Ovary (tissue), 9 donors: ENCODE results near the gene FMN1. TPM values are rescaled to one million over a fixed set of nuclear protein-coding genes. Genes with fewer than 3 reads are reported as not detected.
A peak's percentile ranks its signal among the peaks of the same experiment; 100 is the strongest.
"Not testable (repeated sequence)": the region's sequence is repeated elsewhere in the genome, so short reads cannot be mapped to it uniquely, and the experiment has no call there.

Source experiments
- DNase-seq, 5 donors: peaks; one replicate each; pipeline ENCODE4 v3.0.0-alpha.2; 2019 to 2020
- H3K27ac ChIP-seq, 2 donors: fragments of 200-600 bp; one replicate each; pipeline versions ENCODE4 v1.5.1 to v1.8.0; 2019 to 2022
- H3K27me3 ChIP-seq: fragments of 200-600 bp; one replicate; pipeline ENCODE4 v1.8.0; 2022
- H3K36me3 ChIP-seq: fragments of 200-600 bp; sonication (generic); one replicate; pipeline ENCODE4 v1.5.1; 2019
- H3K4me1 ChIP-seq: one replicate; pipeline ENCODE4 v1.8.1; 2013; ENCODE audit warnings: mild to moderate bottlenecking, moderate library complexity; ENCODE audit not compliant: insufficient read depth
- H3K4me3 ChIP-seq: fragments of 200-600 bp; sonication (generic); one replicate; pipeline ENCODE4 v1.5.1; 2017
- H3K9me3 ChIP-seq, 2 donors: fragments of 200-600 bp in 1 of 2; sonication (generic) in 1 of 2; one replicate each; pipeline versions ENCODE4 v1.5.1 to v1.8.1; 2013 to 2019; ENCODE audit warnings: mild to moderate bottlenecking in 1 of 2, moderate library complexity in 1 of 2
- EP300 ChIP-seq: sonication (generic); formaldehyde crosslinking; IDR thresholded peaks from one replicate; pipeline ENCODE4 v1.6.1; 2017; ENCODE audit warnings: antibody characterized with exemption
- POLR2A ChIP-seq: fragments of 450-650 bp; IDR thresholded peaks from one replicate; pipeline ENCODE4 v1.6.1; 2017; ENCODE audit warnings: antibody characterized with exemption, mild to moderate bottlenecking, moderate library complexity
- whole genome bisulfite sequencing, 3 donors: extraction: QIAGEN DNeasy Blood & Tissue Kit in 1 of 3; methylation state at CpG; one replicate each; pipeline versions ENCODE4 v1.1.5 to v1.1.7; 2013 to 2017; 5-methylcytosine and 5-hydroxymethylcytosine counted together
- intact Hi-C, 4 donors: fragments of 100-400 bp; cut with DNase I; formaldehyde crosslinking; loops; one replicate each; pipeline versions ENCODE4 v1.11.0 to v1.15.1; 2022 to 2023
- polyA plus RNA-seq, 2 donors: library from polyadenylated mRNA; stranded (reverse); fragments of 200-250 nt in 1 of 2; fragments of 350-450 nt in 1 of 2; fragmentation: Illumina TruSeq in 1 of 2; extraction: RNeasy Lipid Tissue Mini Kit (QIAGEN cat#74804) in 1 of 2; gene quantifications; one replicate each; pipeline ENCODE4 v1.2.3, GENCODE V29; 2013 to 2014
- total RNA-seq, 7 donors: library from RNA; depleted of rRNA in 2 of 7; stranded (reverse); fragments of >200 nt in 2 of 7; fragmentation: NEBNext Ultra II Directional in 3 of 7; extraction: Animal tissue kit (Norgen Biotek cat#: 25700) in 3 of 7; gene quantifications; one replicate each; pipeline versions ENCODE4 v1.1.0 to v1.2.4, GENCODE V29; 2016 to 2023
- TF ChIP-seq, protein P1 (sequence below), 3 donors: fragments of 450-650 bp in 2 of 3; fragments of 200-600 bp in 1 of 3; IDR thresholded peaks; one replicate each; pipeline versions ENCODE4 v1.5.1 to v1.8.0; 2016 to 2022; ENCODE audit warnings: antibody characterized with exemption in 3 of 3, mild to moderate bottlenecking in 1 of 3
- donor health status: DM: no; HTN: no; CAD: no; lungs with moderate emphysema.
- donor health status: DM: no; HTN: no; CAD: no.
- donor health status: Bipolar disorder and iron deficiency.
- donor health status: DM: yes; HTN: yes; CAD: no.
- donor health status: DM: no; HTN: no; CAD: no.
- donor health status: DM: yes; HTN: yes; CAD: no.

The FMN1 gene
- total and polyA plus RNA-seq, 9 donors = 0.13 to 16.9 (median 2.6) TPM

DNA sequence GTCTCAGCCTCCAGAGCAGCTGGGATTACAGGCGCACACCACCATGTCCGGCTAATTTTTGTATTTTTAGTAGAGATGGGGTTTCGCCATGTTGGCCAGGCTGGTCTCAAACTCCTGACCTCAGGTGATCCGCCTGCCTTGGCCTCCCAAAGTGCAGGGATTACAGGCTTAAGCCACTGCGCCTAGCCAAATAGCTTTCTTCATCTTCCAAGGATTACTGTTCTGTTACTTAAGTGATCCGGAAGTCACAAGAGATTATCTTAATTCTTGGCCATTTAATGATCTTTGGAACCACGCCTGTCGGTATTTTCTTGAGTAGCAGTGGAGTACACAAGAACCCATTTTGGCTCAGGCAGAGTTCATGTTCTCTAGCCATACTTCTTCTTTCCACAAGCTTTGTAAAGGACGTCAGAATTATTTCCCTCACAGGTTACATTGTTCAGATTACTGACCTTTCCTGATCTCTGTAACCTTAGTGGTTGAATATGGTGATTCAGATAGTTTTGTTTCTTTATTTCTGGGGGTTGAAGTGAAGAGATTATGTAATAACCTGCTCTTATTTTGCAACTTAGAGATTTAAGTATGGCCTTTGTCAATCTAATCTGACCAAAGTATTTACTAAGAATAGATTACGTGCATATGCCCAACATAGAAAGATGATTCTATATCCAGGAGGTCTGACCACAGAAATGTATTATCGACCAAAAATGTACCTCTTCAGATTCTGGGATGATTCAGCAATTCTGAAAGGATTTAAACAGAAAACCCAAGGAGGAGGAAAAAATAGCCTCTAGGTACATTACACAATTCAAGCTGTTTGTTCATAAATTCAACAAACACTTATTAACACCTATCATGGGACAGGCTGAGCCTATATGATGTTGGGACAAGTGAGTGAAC, 344.5 kb downstream of the FMN1 start:
- intact Hi-C loops = loop anchor here in 2 of 4 donors (10.0 kb wide), 2 partner anchors 45 to 145 kb away; no protein-coding TSS in a partner anchor
- no peak overlapping the region for H3K27ac ChIP-seq

DNA sequence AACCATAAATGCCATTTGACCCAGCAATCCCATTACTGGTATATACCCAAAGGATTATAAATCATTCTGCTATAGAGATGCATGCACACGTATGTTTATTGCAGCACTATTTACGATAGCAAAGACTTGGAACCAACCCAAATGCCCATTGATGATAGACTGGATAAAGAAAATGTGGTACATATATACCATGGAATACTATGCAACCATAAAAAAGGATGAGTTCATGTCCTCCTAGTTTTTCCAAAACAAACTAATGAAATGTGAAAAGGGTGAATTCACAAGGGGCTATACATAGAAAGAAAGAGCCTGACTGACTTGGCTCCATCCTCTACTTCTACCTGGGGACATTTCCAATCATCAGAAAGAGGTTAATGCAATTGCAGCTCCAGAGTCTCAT, 347.8 kb downstream of the FMN1 start:
- not testable (repeated sequence) for H3K27ac ChIP-seq, H3K9me3 ChIP-seq, H3K36me3 ChIP-seq, H3K4me3 ChIP-seq, DNase-seq, H3K4me1 ChIP-seq, H3K27me3 ChIP-seq
- WGBS, 3 donors = 92 to 96% (median 93%) methylated on average over 2 of the region's 2 CpGs
- intact Hi-C loops = loop anchor here in 2 of 4 donors (10.0 kb wide), 2 partner anchors 48 to 148 kb away; no protein-coding TSS in a partner anchor

More for the DNA sequence above, 344.5 kb downstream of the FMN1 start:
- H3K4me1 ChIP-seq = no peaks in the 10 kb centered on the region
- TF ChIP-seq POLR2A (no peak), EP300 (no peak)
- TF ChIP-seq, protein P1, sequence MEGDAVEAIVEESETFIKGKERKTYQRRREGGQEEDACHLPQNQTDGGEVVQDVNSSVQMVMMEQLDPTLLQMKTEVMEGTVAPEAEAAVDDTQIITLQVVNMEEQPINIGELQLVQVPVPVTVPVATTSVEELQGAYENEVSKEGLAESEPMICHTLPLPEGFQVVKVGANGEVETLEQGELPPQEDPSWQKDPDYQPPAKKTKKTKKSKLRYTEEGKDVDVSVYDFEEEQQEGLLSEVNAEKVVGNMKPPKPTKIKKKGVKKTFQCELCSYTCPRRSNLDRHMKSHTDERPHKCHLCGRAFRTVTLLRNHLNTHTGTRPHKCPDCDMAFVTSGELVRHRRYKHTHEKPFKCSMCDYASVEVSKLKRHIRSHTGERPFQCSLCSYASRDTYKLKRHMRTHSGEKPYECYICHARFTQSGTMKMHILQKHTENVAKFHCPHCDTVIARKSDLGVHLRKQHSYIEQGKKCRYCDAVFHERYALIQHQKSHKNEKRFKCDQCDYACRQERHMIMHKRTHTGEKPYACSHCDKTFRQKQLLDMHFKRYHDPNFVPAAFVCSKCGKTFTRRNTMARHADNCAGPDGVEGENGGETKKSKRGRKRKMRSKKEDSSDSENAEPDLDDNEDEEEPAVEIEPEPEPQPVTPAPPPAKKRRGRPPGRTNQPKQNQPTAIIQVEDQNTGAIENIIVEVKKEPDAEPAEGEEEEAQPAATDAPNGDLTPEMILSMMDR (IDR thresholded peaks at IDR 0.05) = no peak
- H3K4me3 ChIP-seq = no peak overlapping the region
- 91 to 92% (median 91%) methylated on average over 11 of the region's 11 CpGs for WGBS, 3 donors
- no peaks in the 10 kb centered on the region for H3K9me3 ChIP-seq
- no peaks in the 10 kb centered on the region for H3K36me3 ChIP-seq
- no peak for DNase-seq
- no peaks in the 10 kb centered on the region for H3K27me3 ChIP-seq

DNA sequence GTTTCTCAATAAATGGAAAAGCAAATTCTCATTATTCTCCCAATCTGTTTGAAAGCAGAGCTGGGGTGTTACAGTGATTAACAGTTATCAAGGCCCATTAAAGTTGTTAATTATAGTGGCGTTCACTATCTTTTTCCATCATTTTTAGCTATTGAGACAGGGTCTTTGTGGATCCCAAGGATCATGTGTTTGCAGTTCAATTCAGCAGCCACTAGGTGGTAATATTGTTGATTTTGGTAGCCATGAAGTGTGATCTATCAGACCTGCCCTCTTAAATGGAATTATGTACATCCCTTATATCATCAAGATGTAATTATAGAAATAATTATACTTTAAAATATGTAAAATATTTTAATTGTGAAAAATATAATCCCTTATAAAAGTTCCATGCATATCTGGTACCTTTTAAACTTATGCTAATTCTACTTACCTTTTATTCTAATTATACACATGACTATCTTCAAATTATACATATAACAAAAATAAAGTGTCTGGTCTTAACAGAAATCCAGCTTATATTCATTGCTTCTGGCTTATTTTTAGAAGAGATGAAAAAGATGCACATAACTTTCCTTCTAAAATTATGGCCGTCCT, 350.3 kb downstream of the FMN1 start:
- H3K9me3 ChIP-seq = no peaks in the 10 kb centered on the region
- TF ChIP-seq EP300 = no peak
- TF ChIP-seq, protein P1 (IDR thresholded peaks at IDR 0.05) = peak in 1 of 3 donors; percentile 13
- H3K4me3 ChIP-seq = no peak overlapping the region
- no peak for DNase-seq
- no peak overlapping the region for H3K27ac ChIP-seq
- H3K36me3 ChIP-seq = no peaks in the 10 kb centered on the region
- WGBS, 3 donors = 68 to 75% (median 75%) methylated on average over 2 of the region's 2 CpGs
- intact Hi-C loops = loop anchor here in 2 of 4 donors (10.0 kb wide), 2 partner anchors 51 to 151 kb away; no protein-coding TSS in a partner anchor
- no peaks in the 10 kb centered on the region for H3K27me3 ChIP-seq
- H3K4me1 ChIP-seq = no peaks in the 10 kb centered on the region

DNA sequence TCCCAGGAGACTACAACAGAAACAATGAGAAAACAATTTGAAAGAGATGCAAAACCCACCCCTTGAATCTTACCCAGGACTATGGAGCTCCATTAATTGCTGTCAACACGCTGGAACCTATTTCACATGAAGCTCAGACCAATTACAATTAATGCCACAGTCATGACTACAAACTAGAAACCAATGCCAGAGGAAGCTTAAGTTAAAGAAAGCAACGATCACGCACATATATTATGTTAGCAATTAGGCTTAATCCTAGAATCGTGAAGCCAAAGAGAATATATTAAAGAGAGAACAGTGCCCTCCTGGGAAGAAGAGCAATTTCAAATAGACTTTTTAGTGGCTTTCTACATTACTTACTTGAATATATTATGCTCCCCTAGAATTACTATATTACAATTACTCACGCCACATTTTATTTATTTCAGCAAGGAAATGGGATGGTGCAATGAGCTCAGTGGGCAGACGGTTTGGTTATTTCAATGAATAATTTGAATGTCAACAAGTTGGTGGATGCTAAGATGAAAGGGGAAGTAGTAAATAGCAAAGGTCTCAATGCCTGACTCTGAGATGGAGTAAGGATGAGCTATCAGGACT, 351.2 kb downstream of the FMN1 start:
- intact Hi-C loops = loop anchor here in 2 of 4 donors (10.0 kb wide), 2 partner anchors 51 to 151 kb away; no protein-coding TSS in a partner anchor
- DNase-seq = no peak
- Histone ChIP-seq H3K9me3 (no peaks in the 10 kb centered on the region), H3K27me3 (no peaks in the 10 kb centered on the region), H3K4me1 (no peaks in the 10 kb centered on the region), H3K4me3 (no peak overlapping the region), H3K27ac (no peak overlapping the region), H3K36me3 (no peaks in the 10 kb centered on the region)
- TF ChIP-seq, protein P1 (IDR thresholded peaks at IDR 0.05) = no peak
- TF ChIP-seq POLR2A (no peak), EP300 (no peak)
- 74 to 85% (median 85%) methylated on average over 6 of the region's 6 CpGs for WGBS, 3 donors
